Measurements from ENCODE around the gene WNT6.

WNT6 gene

DNA sequence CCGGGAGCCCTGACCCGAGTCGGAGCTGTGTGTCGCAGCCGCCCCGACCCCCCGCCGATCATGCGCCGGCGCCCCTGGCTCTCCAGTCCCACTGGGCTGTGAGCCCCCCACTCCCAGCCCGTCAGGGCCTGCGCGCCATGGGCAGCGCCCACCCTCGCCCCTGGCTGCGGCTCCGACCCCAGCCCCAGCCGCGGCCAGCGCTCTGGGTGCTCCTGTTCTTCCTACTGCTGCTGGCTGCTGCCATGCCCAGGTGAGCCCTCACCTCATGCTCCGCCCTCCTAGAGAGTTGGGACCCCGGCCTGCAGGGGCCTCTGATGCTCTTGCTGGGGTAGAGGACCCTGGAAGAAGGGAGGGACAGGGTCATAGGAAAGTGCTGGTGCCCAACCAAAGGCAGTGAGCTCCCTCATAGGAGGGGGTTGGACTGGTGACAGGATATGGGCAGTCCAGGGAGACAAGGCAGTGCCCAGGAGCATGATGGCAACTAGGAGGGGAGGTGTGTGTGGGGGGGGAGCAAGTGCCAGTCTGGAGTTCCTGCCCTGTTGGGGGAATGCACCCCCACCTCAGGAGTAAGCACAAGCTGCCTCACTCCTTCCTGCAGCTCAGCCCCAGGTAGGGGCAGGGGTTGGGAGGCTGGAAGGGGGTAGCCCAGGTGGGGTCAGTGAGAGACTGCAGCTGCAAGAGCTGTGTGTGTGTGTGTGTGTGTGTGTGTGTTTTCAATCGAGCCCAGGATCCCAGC lies 21.4 kb downstream of the WNT6 start:
- H3K4me3 ChIP-seq (ENCODE audit: low read length): no peak overlapping the region
- no peak for DNase-seq (ENCODE audit: low read depth)
- TF ChIP-seq, protein P1, sequence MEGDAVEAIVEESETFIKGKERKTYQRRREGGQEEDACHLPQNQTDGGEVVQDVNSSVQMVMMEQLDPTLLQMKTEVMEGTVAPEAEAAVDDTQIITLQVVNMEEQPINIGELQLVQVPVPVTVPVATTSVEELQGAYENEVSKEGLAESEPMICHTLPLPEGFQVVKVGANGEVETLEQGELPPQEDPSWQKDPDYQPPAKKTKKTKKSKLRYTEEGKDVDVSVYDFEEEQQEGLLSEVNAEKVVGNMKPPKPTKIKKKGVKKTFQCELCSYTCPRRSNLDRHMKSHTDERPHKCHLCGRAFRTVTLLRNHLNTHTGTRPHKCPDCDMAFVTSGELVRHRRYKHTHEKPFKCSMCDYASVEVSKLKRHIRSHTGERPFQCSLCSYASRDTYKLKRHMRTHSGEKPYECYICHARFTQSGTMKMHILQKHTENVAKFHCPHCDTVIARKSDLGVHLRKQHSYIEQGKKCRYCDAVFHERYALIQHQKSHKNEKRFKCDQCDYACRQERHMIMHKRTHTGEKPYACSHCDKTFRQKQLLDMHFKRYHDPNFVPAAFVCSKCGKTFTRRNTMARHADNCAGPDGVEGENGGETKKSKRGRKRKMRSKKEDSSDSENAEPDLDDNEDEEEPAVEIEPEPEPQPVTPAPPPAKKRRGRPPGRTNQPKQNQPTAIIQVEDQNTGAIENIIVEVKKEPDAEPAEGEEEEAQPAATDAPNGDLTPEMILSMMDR (conservative IDR thresholded peaks at IDR 0.05; ENCODE audit: low read depth, low read length): no peak

DNA sequence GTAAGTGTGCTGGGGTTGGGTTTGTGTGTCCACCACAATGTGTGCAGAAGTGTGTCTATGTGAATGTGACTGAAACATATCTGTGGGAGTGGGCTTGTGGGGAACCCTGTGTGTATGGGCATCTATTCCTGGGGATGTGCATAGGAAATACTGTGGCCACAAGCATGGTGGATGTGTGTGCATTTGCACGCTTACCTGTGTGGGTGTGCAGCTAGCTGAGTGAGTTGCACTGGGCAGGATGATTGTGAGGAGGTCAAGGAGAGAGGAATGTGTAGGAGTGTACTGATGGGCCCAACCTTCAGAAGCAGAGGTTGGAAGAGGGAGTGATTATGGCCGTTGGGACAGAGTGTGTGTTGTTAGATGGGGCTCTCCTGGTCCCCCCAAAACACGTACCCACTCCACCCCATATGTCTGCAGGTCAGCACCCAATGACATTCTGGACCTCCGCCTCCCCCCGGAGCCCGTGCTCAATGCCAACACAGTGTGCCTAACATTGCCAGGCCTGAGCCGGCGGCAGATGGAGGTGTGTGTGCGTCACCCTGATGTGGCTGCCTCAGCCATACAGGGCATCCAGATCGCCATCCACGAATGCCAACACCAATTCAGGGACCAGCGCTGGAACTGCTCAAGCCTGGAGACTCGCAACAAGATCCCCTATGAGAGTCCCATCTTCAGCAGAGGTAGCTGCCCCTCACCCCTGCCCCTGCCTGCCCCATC lies 22.3 kb downstream of the WNT6 start:
- no peak overlapping the region for H3K4me3 ChIP-seq (ENCODE audit: low read length)
- TF ChIP-seq, protein P1 (conservative IDR thresholded peaks at IDR 0.05; ENCODE audit: low read depth, low read length): no peak
- DNase-seq (ENCODE audit: low read depth): no peak

DNA sequence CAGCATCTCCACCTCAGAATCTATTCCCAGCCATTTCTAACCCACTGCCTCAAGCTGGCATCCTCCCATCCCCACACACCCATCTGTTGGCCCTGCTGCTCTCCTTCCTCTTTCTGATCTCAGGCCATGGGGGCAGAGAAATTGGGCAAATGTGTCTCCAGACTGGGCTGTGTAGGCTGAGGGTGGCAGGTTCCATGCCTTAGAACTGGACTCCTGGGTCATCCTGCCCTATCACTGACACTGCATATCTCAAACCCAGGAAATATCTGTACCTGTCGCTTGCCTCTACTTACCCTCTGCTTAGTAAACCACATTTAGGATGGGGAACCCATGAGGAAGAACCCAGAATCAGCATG lies 22.8 kb downstream of the WNT6 start:
- DNase-seq (ENCODE audit: low read depth): no peak
- TF ChIP-seq, protein P1 (conservative IDR thresholded peaks at IDR 0.05; ENCODE audit: low read depth, low read length): no peak
- no peak overlapping the region for H3K4me3 ChIP-seq (ENCODE audit: low read length)

DNA sequence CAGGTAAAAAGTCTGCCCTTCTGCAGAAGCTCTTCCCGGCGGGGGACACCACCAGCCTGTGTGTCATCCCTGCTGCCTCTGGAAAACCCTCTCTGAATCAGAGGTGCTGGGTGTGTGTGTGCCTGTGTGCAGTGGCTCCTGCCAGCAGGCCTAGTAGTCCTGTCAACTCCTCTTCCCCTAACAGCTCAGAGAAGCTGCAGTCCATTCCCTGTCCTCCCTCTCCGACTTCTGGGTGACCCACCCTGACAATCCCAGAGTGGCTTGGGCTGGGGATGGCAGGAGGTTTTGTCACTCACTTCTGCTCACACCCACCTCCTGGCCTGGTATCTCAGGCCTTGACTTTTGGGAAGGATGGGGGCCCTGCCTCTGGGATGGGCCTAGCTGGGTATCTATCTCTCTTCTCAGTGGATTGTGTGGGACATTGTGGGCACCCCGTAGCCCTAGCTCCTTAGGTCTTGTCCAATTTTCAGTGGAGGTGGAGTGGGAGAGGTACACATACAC lies 23.3 kb downstream of the WNT6 start:
- DNase-seq (ENCODE audit: low read depth): no peak
- TF ChIP-seq, protein P1 (conservative IDR thresholded peaks at IDR 0.05; ENCODE audit: low read depth, low read length): no peak
- H3K4me3 ChIP-seq (ENCODE audit: low read length): no peak overlapping the region

DNA sequence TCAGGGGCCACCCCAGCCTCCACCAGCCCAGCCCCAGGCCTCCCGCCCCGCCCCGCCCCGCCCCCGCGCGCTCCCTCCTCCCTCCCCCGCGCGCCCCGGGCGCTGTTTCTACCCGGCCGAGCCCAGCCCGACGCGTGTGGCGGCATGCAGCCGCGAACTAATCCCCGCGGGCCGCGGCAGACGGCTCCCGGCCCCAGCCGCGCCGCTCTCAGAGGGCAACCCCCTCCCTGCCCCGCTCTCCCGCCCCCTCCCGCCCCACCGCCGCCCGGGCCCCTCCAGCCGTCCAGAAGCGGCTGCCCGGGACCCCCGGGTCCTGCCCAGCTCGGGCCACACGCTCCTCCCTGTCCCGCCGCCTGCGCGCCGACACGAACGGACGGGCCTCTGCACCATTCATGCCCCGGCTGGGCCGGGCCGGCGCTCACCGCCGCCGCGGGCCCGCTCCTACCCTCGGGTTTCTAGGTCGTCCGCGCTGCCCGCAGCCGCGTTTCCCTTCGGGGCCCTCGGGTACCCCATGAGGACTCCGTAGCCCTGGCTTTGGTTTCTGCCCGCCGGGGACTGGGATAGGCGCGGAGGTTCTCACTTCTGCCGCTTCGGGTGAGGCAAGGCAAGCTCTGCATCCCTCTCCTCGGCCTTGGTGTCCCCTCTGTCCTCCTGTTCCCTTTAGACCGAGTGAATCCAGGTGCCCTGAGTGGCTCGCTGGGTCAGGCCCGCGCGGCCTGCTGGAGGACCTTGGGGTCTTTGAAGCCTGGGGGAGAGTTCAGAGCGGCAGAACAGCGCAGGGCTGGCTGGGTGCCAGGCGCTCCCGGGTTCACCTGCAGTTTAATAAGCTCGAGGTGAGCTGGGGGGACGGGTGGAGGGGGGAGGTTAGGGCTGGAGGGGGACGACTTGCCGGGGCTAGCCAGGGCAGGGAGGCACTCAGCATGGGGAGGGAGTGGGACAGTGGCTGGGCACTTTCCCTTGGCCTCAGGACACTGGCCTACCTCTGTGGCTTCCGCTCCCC lies 24.2 kb downstream of the WNT6 start:
- TF ChIP-seq, protein P1 (conservative IDR thresholded peaks at IDR 0.05; ENCODE audit: low read depth, low read length): no peak
- no peak for DNase-seq (ENCODE audit: low read depth)
- H3K4me3 ChIP-seq (ENCODE audit: low read length): no peak overlapping the region

DNA sequence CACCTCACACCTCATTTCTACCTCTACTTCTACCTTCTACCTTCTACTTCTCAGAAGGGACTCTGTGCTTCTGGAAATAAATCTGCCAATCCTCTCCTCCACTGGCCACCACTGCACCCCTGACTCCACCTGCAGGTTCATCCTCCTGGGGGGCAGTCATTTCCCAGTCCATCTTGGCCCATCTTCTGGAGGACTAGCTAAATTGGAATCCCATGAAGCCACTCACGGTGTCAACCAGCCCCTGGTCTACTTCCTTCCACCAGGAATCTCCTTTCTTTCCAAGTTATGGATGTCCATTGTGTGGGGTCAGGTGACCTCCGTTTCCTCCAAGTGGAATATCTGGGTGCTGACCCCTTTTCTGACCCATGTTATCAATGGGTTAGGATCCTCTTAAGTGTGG lies 24.9 kb downstream of the WNT6 start:
- H3K4me3 ChIP-seq (ENCODE audit: low read length): no peak overlapping the region
- no peak for DNase-seq (ENCODE audit: low read depth)
- TF ChIP-seq, protein P1 (conservative IDR thresholded peaks at IDR 0.05; ENCODE audit: low read depth, low read length): no peak
